GM19395 (cell line): Measurements from ENCODE around the gene GABRR3.
"Not testable (repeated sequence)": the region's sequence is repeated elsewhere in the genome, so short reads cannot be mapped to it uniquely, and the experiment has no call there.

Source experiments
- ATAC-seq: cut with Tn5 transposase; IDR thresholded peaks from one replicate; pipeline ENCODE4 v1.9.1; 2021; ENCODE audit warnings: mild to moderate bottlenecking, moderate library complexity; ENCODE audit not compliant: unreplicated experiment

Gene GABRR3

DNA sequence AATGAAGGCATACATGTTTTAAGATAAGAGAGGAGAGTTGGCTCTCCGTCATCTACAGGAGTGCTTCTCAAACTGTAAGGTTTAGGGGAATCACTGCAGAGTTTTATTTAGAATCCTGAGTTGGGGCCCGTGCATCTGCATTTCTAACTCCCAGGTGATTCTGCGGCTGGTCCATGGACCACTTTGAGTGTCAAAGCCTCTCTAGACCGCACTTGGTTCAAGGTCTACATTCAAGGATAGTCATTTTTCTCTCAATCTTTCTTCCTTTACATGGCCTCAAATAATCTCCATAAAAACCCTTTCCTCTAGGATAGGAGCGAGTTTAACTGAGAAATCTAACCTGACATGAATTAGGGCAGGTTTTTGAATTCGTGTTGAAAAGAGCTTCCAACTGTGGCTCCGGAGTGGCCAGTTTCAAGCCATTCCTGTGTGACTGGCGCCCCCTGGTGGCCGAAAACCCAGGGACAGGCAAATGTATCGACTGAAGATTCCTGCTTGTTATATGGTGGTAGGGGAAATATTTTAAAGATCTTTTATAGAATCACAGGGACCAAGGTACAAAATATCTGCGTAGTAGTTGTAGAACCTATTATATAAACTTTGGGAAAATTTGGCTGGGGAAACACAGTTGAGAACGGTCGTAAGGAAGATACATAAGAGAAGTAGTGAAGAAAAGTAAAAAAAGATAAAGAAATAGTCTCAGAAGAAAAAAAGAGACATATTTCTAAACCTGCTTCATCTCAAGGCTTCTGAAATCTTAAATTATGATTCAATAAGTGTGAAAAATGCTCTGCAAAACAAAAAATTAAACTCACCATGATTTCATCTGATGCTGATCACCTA, 11.9 kb downstream of the GABRR3 start:
- peak; percentile 55 for ATAC-seq

- ATAC-seq: no peak
Observed at GRCh38 chr3:98021830-98022560, 13.1 kb downstream of the GABRR3 start.

- no peak for ATAC-seq
Observed at GRCh38 chr3:98020412-98020811, 14.7 kb downstream of the GABRR3 start.

GRCh38 chr3:98018301-98018700, 16.8 kb downstream of the GABRR3 start:
- no peak for ATAC-seq

GRCh38 chr3:98014268-98014585, 20.9 kb downstream of the GABRR3 start:
- no peak for ATAC-seq

DNA sequence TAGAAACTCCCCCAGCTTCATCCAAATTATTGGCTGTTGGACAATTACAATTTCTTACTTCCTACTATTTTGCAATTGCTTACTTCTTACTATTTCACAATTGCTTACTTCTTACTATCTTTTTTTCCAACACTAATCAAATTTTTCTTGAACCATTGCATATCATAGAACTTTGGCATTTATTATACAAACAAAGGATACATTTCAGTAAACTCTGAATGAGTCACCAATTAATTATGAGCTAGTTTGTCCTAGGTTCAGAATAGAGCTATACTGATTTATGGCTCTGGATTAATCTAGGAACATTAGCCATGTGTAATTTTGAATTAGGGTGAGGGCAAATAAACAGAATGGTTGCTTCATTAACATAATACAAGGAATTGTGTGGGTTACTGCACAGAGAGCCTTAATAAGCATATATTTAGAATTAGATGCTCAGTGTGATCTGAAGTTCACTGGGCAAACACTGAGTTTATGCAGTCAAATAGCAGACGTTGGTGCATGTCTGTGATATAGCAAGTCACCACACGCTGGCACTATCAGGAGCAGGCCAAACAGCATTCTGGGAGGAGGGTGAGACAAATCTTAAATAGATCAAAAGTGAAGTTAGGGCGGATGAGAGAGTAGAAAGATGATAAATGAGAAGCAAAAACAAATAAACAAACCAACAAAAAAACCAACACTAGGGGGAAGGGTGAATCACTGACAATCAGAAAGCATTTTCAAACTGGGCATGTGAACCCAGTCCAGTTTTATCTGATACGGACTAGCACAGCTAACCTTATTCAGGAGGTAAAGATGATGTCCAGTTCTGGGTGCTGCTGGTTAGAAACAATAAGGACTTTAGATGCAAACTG, 21.5 kb downstream of the GABRR3 start:
- ATAC-seq: no peak

DNA sequence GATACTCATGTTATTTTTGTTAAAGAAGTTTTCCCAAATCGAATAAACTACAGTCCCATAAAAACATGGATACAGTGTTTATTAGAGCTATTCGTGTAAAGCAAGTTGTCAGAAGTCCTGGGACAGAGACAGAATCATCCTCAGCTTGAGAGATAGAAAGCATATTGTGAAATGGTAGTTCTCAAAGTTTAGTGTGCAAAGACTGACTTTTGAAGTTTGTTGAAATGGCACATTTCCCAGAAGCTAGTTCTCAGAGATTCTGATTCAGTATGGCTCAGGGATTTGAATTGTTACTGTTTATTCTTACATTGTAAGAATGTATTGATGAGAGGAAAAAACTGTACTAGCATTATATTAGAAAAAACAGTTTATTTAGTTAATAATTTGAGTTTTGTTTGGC, 22.1 kb downstream of the GABRR3 start:
- no peak for ATAC-seq

DNA sequence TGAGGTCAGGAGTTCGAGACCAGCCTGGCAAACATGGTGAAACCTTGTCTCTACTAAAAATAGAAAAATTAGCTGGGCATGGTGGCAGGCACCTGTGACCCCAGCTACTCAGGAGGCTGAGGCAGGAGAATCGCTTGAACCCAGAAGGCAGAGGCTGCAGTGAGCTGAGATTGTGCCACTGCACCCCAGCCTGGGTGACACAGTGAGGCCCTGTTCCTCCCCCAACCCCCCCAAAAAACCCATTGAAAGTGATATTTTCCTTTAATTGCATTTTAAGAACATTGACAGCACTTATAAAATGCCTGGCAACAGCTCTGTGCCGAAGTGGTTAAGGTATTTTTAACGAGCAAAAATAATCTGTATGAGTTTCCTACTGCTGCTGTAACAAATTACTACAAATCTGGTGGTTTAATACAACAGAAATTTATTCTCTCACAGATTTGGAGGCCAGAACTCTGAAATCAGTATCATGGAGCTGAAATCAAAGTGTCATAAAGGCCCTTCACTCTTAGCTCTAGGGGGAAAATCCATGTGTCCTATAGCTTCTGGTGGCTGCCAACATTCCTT, 24.1 kb downstream of the GABRR3 start:
- not testable (repeated sequence) for ATAC-seq

DNA sequence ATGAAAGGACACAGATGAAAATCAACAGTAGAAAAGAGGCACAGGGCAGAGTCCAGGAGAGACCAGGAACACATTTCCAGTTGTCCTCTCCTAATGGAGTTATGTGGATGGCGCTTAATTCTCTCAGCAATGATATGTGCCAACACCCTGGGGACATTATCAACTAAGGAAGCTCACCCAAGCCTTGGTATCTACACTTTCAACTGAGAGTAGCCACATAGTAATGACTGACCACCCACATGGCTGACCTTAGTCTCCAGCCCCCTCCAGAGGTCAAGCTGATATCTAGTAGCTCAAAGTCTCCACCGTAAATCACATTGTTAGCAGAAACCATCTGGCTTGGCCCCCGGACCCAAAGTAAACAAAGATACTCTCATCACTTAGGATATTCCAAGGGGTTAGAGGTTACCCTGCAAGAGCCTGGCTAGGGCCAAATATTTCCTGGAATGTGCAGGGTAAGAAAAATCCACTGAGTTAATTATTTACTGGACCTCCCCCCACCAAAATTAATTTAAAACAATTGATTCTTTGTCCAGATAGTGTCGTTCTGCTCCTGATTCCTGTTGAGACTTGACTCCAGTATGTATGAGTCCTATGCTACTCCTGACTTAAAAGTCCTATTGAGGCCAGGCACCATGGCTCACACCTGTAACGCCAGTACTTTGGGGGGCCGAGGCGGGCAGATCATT, 24.8 kb downstream of the GABRR3 start:
- ATAC-seq: no peak

- peak; percentile 78 for ATAC-seq
Observed at GRCh38 chr3:98008855-98009254, 26.3 kb downstream of the GABRR3 start.

DNA sequence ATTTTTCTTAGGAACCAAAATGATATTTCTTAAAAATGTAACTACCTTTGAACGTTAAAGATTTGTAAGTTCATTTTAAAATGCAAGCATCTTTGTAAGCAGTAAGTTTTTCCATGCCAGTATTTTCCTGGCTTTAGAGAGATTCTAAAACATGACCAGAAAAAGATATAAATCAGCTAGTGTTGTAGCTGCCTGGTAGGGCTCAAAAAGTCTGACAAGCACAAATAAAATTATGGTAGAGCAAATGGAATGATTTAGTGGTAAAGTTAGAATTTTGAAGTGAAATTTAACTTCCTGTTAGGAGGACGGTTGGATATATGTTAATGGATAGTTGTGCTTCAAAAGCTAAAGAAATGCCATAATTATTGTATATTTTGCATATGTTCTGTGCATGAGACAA, 29.7 kb downstream of the GABRR3 start:
- no peak for ATAC-seq

GRCh38 chr3:98004721-98005120, 30.4 kb downstream of the GABRR3 start:
- no peak for ATAC-seq

DNA sequence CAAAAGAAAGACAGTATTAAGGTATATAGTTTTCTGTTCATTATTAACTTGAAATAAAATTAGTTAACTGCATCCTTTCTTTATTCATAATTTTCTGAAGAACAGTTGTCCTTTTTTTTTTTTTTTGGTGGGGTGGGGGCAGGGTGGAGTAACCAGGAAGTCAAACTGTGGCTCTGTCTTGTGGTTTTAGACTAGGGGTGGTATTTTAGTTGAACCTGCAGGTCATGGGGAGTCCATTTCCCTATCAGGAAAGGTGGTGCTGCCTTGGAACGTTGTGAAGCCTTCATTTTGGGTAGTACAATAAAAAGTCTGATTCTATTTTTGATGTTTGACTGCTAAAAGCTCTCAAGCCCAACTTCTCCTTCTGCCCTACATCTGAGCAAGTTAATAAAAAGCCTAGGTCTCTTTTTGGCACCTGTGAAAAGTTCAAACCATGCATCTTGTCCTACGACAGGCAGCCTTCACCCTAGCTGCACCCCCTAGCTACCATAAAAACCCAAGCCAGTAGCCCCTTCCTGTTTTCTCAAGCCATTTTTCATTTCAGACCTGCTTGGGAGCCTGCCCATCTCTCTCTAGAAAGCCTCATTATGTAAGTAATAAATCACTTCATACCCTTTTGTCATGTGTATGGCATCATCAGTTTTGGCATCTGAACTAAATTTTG, 31.7 kb downstream of the GABRR3 start:
- peak; percentile 86 for ATAC-seq

DNA sequence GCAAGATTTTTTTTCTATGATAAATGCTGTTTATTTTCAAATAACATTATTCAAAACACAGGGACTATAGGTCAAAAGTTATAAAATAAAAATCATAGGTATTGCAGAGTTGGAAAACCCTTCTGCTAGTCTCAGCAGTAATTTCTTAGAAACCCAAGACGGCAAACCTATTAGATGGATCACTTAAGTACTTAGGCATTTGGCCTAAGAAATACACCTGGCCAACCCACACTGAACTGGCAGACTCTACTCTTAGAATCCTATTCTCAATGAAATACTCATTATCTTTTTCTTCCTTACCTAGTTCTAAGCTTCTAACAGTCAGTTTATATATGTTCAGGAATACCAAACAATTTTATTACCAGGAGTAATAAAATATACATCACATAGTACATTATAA, 32.4 kb downstream of the GABRR3 start:
- no peak for ATAC-seq

DNA sequence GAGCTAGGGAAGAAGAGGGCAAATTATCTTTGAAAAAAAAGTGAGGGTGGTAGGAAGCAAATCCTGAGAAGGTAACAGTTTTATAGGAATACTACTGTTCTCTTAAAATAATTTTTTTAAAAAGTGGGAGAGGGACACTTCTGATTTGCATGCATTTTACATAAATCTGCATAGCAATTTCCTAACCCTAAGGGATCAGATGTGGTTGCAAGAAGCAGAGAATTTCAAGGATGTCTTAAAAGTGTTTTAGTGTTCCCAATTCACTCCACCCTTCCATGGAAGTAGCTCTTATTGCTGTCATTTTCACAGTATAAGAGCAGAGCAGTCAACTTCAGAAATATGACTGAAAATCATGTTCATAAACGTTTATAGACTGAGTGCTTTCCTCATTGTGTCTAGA, 35.1 kb downstream of the GABRR3 start:
- no peak for ATAC-seq

GRCh38 chr3:97999103-97999502, 36.0 kb downstream of the GABRR3 start:
- ATAC-seq: no peak

- ATAC-seq: no peak
Observed at GRCh38 chr3:97996988-97997387, 38.1 kb downstream of the GABRR3 start.

DNA sequence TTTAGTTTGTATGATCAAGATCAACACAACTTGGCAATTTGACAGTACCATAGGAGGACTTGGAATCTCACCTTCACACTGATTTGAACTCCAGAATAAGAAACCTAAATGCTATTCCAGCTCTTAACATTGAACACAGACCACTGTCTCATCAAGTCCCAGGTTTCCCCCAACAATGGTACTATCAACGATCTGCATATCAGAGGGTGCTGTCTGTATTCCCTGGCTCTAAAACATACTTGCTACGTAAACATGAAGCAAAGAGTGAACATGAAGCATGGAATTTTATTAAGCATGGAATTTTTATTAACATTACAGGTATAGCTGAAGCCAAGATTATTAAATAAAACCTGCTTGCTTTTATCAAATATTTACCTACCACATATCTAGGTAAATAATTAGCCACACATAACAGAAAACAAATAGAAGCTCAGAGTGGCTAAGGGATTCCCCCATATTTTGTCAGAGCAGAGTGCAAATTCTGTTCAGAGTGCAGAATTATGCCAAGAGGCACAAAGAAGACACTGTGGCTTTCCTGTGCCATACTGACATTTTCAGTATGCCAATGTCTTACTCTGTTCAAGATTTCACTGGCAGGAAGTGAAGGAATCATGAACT, 40.7 kb downstream of the GABRR3 start:
- ATAC-seq: no peak

DNA sequence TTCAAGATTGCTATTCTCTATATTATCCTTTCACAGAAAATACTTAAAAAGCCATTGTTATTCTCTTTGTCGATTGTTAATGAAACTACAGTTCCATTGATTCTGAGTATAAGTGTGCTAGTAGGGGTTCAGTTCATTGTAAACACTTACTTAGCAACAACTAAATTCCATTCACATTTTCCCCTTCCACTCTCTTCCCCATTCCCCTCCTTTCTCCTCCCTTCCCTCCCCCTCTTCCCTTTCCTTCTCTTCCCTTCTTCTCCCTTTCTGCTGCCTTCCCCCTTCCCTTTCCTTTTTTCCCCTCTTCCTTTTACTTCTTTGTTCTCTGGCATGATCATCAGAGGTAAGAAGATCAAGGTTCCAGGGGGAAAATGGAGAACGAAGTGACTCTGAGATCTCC, 41.6 kb downstream of the GABRR3 start:
- no peak for ATAC-seq
